Stimulated activated CD8-positive, alpha-beta memory T cell treated with anti-CD3 and anti-CD28 coated beads, Interleukin-4, amount 100 ng/mL, for 24 hours (primary cell): ENCODE measurements around the gene RFX1.

ENCODE experiments used
- DNase-seq: peaks from one replicate; pipeline ENCODE4 v3.0.0-alpha.2; 2020; ENCODE audit warnings: low read depth

RFX1 gene

GRCh38 chr19:13995878-13996765 lies 10.0 kb downstream of the RFX1 start:
- no peak for DNase-seq

- DNase-seq: no peak
These were observed 10.9 kb downstream of the RFX1 start for GRCh38 chr19:13995017-13995728.

- no peak for DNase-seq
These were observed 12.4 kb downstream of the RFX1 start for GRCh38 chr19:13993590-13994300.

DNA sequence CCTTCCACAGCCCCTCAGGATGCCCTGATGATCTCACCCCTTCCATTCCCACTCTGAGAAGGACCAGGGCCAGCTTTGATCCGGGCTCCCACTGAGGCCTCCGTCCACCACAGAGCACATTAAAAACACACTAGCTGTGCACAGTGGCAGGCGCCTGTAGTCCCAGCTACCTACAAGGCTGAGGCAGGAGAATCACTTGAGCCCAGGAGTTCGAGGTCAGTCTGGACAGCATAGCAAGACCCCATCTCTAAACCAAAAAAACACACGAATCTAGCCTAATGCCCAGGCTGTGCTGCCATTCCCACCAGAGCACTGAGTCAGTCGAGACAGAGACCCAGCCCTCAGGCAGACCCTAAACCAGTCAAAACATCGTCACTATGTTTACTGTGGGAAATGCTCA lies 14.1 kb downstream of the RFX1 start:
- no peak for DNase-seq

GRCh38 chr19:13990085-13990484 lies 16.0 kb downstream of the RFX1 start:
- no peak for DNase-seq

DNA sequence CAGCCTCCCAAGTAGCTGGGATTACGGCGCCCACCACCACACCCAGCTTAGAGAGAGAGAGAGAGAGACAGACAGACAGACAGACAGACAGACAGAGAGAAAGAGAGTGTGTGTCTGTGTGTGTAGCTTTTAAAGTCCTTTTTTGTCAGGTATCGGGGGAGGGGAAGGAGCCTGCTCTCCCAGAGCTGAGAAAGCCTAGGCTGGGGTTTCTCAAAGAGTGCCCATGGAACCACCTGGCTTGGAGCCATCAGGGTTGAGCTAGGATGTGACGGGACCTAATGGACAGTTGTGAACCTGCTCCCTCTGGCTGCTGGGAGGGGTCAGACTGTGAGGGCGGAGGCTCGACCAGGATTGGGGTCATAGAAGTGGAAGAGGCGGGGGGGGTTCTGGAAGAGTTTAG lies 16.6 kb downstream of the RFX1 start:
- no peak for DNase-seq

- no peak for DNase-seq
These were observed 18.8 kb downstream of the RFX1 start for GRCh38 chr19:13987101-13987890.

GRCh38 chr19:13986348-13986904 lies 19.7 kb downstream of the RFX1 start:
- DNase-seq: peak; percentile 99

GRCh38 chr19:13985771-13986347 lies 20.3 kb downstream of the RFX1 start:
- DNase-seq: no peak

DNA sequence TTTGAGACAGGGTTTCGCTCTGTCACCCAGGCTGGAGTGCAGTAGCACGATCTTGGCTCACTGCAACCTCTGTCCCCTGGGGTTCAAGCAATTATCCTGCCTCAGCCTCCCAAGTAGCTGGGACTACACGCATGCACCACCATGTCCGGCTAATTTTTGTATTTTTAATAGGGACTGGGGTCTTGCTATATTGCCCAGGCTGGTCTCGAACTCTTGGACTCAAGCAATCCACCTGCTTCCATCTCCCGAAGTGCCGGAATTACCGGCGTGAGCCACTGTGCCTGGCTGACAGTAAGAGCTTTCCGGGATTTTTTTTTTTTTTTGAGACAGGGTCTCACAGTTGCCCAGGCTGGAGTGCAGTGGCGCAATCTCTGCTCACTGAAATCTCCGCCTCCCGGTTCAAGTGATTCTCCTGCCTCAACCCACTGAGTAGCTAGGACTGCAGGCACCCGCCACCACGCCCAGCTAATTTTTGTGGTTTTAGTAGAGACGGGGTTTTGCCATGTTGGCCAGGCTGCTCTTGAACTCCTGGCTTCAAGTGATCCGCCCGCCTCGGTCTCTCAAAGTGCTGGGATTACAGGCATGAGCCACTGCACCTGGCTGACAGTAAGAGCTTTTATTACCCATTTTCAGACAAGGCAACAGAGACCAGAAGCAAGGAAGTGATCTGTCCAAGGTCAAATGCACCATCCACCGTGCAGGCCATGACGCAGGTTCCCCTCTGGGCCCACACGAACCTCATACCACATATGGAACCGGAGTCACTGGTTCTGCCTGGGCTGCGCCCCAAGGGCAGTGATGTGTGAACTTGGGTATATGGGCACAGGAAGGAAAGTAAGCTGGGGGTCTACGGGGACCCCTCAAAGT lies 21.0 kb downstream of the RFX1 start:
- DNase-seq: no peak

DNA sequence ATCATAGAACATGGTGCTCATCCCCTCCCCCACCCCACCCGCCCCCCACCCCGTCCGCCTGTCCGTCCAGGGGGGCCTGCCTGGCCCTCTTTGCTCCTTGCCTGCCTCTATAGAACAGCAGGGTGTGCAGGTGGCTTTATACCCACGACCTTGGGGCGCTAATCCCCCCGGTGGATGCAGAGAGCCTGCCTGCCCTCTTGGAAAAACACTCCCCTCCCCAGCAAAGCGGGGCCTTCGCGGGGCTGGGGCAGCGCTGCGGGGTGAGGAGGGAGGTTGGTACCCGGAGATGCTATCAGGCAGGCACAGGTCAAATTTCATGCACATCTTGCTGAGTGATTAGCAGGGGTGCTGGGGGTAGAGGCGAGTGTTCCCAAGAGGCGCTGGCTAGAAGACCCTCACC lies 21.9 kb downstream of the RFX1 start:
- no peak for DNase-seq

- DNase-seq: no peak
These were observed 22.8 kb downstream of the RFX1 start for GRCh38 chr19:13983213-13983889.

- DNase-seq: no peak
These were observed 23.3 kb downstream of the RFX1 start for GRCh38 chr19:13982773-13983172.

- DNase-seq: no peak
These were observed 24.1 kb downstream of the RFX1 start for GRCh38 chr19:13981988-13982501.

DNA sequence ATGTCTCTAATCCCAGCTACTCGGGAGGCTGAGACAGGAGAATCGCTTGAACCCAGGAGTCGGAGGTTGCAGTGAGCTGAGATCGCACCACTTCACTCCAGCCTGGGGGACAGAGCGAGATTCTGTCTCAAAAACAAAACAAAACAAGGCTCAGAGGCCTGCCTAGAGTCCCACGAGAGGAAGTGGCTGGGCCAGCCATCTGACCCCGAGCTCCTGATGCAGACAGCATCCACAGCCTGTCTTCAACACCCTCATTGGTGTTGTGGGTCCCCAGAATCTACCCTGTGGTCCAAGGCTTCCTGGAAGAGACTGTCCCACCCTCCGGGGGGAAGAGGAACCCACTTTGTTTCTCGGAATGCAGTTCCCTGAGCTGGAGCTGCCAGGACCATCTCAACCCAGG lies 24.7 kb downstream of the RFX1 start:
- DNase-seq: no peak

- no peak for DNase-seq
These were observed 25.1 kb downstream of the RFX1 start for GRCh38 chr19:13981021-13981420.

GRCh38 chr19:13980340-13980739 lies 25.8 kb downstream of the RFX1 start:
- DNase-seq: no peak

DNA sequence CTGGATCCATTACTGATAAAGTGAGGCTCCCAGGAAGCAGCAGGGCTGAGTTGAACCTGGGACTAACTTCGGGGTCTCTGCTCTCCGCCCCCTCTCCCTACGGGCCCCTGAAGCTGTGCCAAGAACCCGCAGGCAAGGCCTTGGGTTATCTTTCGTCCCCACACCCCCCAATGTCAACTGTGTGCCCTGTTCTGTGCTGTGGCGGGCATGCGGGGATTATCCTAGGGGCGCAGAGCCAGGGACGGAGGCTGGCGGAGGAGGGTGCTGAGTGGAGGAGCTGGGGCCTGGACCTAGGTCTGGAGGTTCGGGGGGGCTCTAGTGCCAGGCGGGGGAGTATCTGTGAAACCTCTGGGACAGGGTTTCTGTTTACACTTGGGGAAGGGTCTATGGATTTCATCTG lies 26.4 kb downstream of the RFX1 start:
- no peak for DNase-seq

DNA sequence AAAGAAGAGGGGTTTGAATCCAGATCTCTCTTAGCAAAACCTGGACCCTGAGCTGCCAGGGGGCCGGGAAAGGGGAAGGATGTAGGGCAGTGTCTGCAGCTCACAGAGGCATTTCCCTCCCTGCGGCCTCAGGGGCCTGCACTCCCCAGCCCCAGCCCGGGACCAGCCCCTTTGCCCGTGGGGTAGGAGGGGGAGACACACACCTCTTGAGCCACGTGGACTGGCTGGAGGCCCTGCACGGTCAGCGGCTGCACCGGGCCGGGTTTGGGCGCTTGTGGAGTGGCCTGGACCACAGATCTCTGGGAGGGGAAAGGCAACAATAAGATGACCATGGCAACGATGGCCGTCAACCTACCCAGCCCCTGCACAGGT lies 26.9 kb downstream of the RFX1 start:
- DNase-seq: no peak
